GM12892 (cell line): Measurements from ENCODE around the gene TGM6.

Experiments
- POLR2A ChIP-seq: IDR thresholded peaks from 2 replicates; pipeline ENCODE4 v1.6.1; 2011; ENCODE audit warnings: low read depth, low read length, control low read depth
- POLR2AphosphoS5 ChIP-seq: IDR thresholded peaks from 2 replicates; pipeline ENCODE4 v1.6.1; 2011; ENCODE audit warnings: low read depth, low read length, control low read depth
- TAF1 ChIP-seq: IDR thresholded peaks from 2 replicates; pipeline ENCODE4 v1.6.1; 2011; ENCODE audit warnings: low read depth, mild to moderate bottlenecking, control low read depth, low read length, borderline replicate concordance

DNA sequence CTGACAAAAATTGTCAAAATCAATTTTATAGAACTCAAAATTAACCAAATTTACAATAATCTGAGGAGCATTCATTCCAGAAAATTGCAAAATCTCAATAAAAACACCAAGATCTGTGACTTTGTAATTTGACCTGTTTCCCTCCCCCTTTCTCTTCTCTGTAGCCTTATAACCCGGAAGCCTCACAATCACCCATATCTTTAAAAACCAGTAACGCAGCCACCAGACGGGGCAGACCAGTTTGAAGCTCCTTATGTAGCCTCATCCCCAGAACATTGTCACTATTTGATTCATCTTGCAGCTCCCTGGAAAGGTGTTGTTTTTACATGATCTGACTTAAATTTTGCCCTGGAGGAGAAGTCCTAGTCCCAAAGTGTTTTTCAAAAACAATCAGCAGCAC lies 27.5 kb upstream of the TGM6 start:
- TF ChIP-seq POLR2A (no peak), POLR2AphosphoS5 (no peak), TAF1 (no peak)
